D721Med (cell line): Measurements from ENCODE around the gene ZDHHC8.

ENCODE experiments used
- DNase-seq: peaks from one replicate; pipeline ENCODE4 v3.0.0; 2011; ENCODE audit warnings: low spot score; ENCODE audit not compliant: insufficient read length
- FAIRE-seq: peaks from 2 replicates; lab custom pipeline; 2011; peaks lifted over from hg19 to GRCh38; lab: Jason Lieb, UNC
- TF ChIP-seq, protein P1 (sequence below): IDR thresholded peaks from 2 replicates; pipeline ENCODE4 v1.5.1; 2012; ENCODE audit warnings: mild to moderate bottlenecking, control low read depth; ENCODE audit not compliant: insufficient read depth; ENCODE audit errors: missing control alignments

ZDHHC8 gene

DNA sequence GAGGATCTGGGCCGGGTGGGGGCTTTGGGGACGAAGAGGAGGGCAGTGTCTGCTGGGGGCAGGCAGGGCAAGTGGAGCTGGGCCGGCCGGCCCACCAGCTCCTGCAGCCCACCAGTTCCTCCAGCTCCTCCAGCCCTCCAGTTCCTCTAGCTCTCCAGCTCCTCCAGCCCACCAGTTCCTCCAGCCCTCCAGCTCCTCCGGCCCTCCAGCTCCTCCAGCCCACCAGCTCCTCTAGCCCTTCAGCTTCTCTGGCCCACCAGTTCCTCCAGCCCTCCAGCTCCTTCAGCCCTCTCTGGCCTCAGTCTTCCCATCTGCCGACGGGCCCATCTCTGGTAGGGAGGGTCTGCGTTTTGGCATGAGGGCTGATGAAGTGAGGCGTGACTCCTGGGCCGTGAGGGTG lies 28.4 kb downstream of the ZDHHC8 start:
- no peak for DNase-seq
- no peak for FAIRE-seq
- TF ChIP-seq, protein P1, sequence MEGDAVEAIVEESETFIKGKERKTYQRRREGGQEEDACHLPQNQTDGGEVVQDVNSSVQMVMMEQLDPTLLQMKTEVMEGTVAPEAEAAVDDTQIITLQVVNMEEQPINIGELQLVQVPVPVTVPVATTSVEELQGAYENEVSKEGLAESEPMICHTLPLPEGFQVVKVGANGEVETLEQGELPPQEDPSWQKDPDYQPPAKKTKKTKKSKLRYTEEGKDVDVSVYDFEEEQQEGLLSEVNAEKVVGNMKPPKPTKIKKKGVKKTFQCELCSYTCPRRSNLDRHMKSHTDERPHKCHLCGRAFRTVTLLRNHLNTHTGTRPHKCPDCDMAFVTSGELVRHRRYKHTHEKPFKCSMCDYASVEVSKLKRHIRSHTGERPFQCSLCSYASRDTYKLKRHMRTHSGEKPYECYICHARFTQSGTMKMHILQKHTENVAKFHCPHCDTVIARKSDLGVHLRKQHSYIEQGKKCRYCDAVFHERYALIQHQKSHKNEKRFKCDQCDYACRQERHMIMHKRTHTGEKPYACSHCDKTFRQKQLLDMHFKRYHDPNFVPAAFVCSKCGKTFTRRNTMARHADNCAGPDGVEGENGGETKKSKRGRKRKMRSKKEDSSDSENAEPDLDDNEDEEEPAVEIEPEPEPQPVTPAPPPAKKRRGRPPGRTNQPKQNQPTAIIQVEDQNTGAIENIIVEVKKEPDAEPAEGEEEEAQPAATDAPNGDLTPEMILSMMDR: no peak

DNA sequence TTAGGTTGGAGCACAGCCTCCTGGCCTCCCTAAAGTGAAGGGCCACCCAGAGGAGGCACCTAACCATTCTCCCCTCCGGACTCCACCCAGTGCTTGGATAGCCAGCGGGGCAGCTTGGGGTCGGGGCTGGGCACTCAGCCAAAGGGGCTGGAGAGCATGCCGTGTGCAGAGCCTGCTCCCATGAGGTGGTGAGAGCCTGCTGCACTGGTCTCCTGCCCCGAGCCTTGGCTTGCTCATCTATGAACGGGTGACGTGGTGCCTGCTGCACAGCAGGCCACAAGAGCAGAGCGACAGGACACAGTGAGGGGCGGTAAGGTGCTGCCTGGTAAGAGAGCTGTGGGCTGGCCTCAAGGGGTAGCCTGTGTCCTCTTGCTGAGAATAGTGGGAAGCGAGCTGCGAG lies 33.3 kb downstream of the ZDHHC8 start:
- TF ChIP-seq, protein P1: no peak
- FAIRE-seq (no peak), DNase-seq (no peak)

DNA sequence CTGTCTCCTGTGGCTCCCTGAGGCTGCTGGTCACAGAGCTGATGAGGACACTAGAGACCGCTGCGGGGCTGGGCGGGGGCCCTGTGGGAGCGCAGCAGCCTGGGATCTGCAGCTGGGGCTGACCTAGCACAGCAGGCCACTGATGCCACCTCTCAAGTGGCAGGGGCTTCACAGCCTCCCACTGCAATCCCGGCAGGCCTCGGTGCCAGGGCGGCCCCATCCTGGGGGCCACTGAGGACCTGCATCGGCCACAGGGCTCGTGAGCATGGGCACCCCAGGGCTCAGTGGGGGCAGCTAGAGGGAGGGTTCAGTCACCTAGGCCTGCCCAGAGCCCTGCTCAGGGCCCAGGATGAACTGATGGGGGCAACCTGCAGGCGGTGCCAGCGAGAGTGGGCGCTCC lies 33.8 kb downstream of the ZDHHC8 start:
- no peak for FAIRE-seq

DNA sequence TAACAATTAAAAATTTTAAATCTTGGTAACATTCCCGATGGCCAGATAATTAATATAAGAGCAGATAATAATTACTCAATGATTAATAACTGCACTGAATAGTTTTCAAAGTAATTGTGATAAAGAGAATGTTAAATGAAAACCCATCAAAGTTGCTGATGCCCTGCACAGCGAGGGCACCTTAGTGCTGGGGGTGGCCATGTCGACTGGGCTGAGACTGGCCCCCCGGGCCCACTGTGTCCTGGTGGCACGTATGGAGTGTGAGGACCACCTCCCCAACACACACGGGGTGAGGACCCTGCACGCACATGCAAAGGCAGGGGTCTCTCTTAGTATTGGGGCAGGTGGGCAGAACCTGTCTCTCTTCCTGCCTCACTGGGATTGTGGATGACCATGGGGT lies 34.3 kb downstream of the ZDHHC8 start:
- FAIRE-seq: no peak
- no peak for DNase-seq
- TF ChIP-seq, protein P1: no peak

More for the DNA sequence above, 33.8 kb downstream of the ZDHHC8 start:
- TF ChIP-seq, protein P1: no peak
- DNase-seq: no peak

DNA sequence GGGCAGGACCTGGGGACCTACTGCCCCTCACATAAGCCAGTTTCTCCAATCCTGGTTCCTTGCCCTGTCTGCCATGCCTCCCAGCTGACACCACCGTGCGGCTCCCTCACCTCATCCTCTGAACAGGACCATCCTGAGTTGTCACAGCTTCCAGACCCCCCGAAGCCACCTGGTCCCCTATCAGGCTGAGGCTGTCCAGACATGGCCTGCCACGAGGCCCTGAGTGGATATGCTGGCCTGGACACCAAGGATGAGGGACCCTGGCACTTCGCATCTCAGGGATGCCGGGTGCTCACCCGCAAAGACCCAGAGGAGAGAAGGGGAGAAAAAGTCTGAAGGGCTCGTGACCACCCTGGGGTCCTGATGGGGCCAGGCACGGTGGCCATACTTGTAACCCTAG lies 35.1 kb downstream of the ZDHHC8 start:
- DNase-seq: no peak
- no peak for FAIRE-seq
- TF ChIP-seq, protein P1: no peak

DNA sequence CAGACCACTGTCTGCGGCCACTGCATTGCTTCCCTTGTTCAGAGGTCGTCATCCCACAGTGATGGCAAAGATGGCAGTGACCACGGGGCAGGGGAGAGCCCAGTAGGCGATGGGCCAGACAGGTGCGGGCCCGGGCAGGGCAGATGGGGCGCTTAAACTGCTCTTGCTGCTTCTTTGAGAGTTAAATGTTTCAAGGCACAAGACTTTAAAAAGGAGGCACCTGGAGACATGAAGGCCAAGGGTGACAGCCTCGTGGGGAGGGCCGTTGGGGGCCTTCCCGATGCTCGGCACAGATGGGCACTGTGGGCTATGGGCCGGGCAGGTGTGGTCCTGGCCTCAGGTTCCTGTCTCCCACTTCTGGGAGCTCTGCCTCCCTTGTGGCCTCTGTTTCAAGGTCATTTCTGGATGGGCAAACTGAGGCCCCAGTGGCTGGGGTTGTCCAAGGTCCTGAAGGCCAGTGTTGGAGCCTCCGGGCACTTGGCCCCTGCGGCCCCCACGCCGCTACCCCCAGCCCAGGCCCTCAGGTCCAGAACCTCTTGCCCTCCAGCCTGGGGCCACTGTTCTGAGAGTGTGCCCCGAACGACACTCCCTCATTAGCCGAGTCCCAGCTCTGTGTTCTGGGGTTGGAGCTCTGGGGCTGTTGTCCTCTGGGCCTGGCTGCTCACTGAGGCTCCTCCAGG lies 36.2 kb downstream of the ZDHHC8 start:
- DNase-seq (no peak), FAIRE-seq (no peak)
- TF ChIP-seq, protein P1: no peak

DNA sequence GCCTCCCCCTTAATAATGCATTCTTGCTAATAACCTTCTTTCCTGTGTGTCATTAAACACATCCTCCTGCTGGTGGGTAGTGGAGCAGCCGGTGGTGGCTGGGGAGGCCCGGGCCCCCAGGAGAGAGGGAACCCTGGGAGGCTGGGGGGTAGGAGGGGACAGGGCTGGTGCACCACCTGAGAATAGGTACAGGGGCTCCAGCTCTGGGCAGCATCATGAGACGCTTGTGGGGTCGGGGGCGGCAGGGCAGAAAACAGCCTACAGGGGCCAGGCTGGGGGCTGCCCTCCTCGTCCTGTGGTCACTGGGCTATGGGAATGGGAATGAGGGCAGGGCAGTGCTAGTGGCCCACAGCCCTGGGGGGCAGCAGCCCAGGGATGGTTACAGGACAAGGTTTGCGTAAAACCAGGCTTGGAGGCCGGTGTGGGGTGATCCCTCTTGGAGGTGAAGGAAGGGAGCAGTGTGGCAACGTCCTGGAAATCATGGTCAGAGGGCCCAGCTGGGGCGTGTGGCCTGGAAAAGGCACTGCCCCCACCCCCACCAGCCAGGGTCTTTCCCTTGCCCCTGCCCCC lies 37.7 kb downstream of the ZDHHC8 start:
- no peak for FAIRE-seq
- DNase-seq: no peak
- TF ChIP-seq, protein P1: no peak
